CD4-positive, alpha-beta T cell (primary cell): ENCODE data around the gene CCDC9. TPM values are rescaled to one million over a fixed set of nuclear protein-coding genes. Genes with fewer than 3 reads are reported as not detected.
A peak's percentile ranks its signal among the peaks of the same experiment; 100 is the strongest.

Experiments used
- ATAC-seq: fragments of 200-7000 bp; cut with Tn5 transposase; one replicate; pipeline ENCODE4 v1.10.0; 2022; ENCODE audit warnings: mild to moderate bottlenecking; ENCODE audit not compliant: poor library complexity
- CTCF ChIA-PET: fragments of 350-600 bp; sonication (Branson Sonifier 250); formaldehyde crosslinking; loops from one replicate; lab custom pipeline; 2021; ENCODE audit warnings: antibody characterized with exemption, inconsistent platforms; lab: Charles Lee
- POLR2A ChIA-PET: fragments of 350-600 bp; sonication (Branson Sonifier 250); formaldehyde crosslinking; loops from one replicate; lab custom pipeline; 2021; ENCODE audit warnings: antibody characterized with exemption, inconsistent platforms; lab: Charles Lee
- DNase-seq, 14 experiments: peaks; one replicate each; pipeline ENCODE4 v3.0.0-alpha.2; 2013 to 2020; ENCODE audit warnings: mixed read lengths in 2 of 14
- H3K27ac ChIP-seq, 2 donors: one replicate each; pipeline versions ENCODE4 v1.5.1 to v1.7.0; 2013; ENCODE audit warnings: low read length in 2 of 2, low read depth in 1 of 2, mild to moderate bottlenecking in 1 of 2
- H3K27me3 ChIP-seq, 2 experiments: 1 replicate in 1 of 2; 2 replicates in 1 of 2; pipeline versions ENCODE4 v1.6.1 to v1.7.0; 2013; ENCODE audit warnings: low read length in 2 of 2, control low read depth in 1 of 2, mild to moderate bottlenecking in 1 of 2, moderate library complexity in 1 of 2; ENCODE audit not compliant: insufficient read depth in 2 of 2, control insufficient read depth in 1 of 2
- H3K36me3 ChIP-seq: one replicate; pipeline ENCODE4 v1.6.1; 2013; ENCODE audit warnings: low read length, control low read depth; ENCODE audit not compliant: insufficient read depth
- H3K4me1 ChIP-seq: one replicate; pipeline ENCODE4 v1.6.1; 2013; ENCODE audit warnings: low read length, control low read depth; ENCODE audit not compliant: insufficient read depth
- H3K4me3 ChIP-seq: one replicate; pipeline ENCODE4 v1.5.1; 2013; ENCODE audit warnings: mild to moderate bottlenecking, low read length, moderate library complexity
- H3K9me3 ChIP-seq, 2 experiments: 1 replicate in 1 of 2; 2 replicates in 1 of 2; pipeline versions ENCODE4 v1.6.1 to v1.7.0; 2013; ENCODE audit warnings: low read length in 2 of 2, mild to moderate bottlenecking in 2 of 2, control low read depth in 1 of 2, moderate library complexity in 1 of 2; ENCODE audit not compliant: control insufficient read depth in 1 of 2, insufficient read depth in 1 of 2
- H3K27ac Mint-ChIP-seq: one replicate; pipeline ENCODE4 v1.8.0; 2020; ENCODE audit warnings: mixed read lengths
- H3K27me3 Mint-ChIP-seq: one replicate; pipeline ENCODE4 v1.8.0; 2021; ENCODE audit warnings: mixed read lengths
- H3K36me3 Mint-ChIP-seq: one replicate; pipeline ENCODE4 v1.8.0; 2021; ENCODE audit warnings: low read depth, mixed read lengths
- H3K4me1 Mint-ChIP-seq: one replicate; pipeline ENCODE4 v1.8.0; 2021; ENCODE audit warnings: low read depth, mixed read lengths
- H3K4me3 Mint-ChIP-seq: one replicate; pipeline ENCODE4 v1.8.0; 2020; ENCODE audit warnings: mild to moderate bottlenecking, mixed read lengths
- H3K9me3 Mint-ChIP-seq: one replicate; pipeline ENCODE4 v1.8.0; 2020; ENCODE audit warnings: mixed read lengths
- CTCF ChIP-seq: fragments of 200-600 bp; IDR thresholded peaks from one replicate; pipeline ENCODE4 v1.8.0; 2022; ENCODE audit warnings: antibody characterized with exemption, mild to moderate bottlenecking
- intact Hi-C, 2 experiments: fragments of 100-400 bp; cut with DNase I in 1 of 2; cut with micrococcal nuclease in 1 of 2; formaldehyde crosslinking; loops; one replicate each; pipeline versions ENCODE4 v1.15.1 to v1.9.0; 2023 to 2025; cut with DNase I, micrococcal nuclease
- total RNA-seq, 174 experiments: library from RNA in 2 of 174; stranded (reverse) in 2 of 174; gene quantifications; one replicate each; pipeline ENCODE4 v1.2.3 and lab custom pipeline; 2021 to 2026

CCDC9 gene
- total RNA-seq, 2 experiments from 2014 or later: 68.5 to 74.3 TPM

- H3K36me3 Mint-ChIP-seq: peaks cover 46% of the 10 kb centered on the region
- H3K36me3 ChIP-seq: peaks cover 22% of the 10 kb centered on the region
- H3K27me3 Mint-ChIP-seq: no peaks in the 10 kb centered on the region
- DNase-seq (peak; percentile 97 to 100 (median 100)), ATAC-seq (peak; percentile 72)
- TF ChIP-seq CTCF: no peak
- CTCF ChIA-PET: interaction anchor here (0.6 to 2.9 kb wide), 6 partner anchors 10 to 75 kb away, joined by 3 to 10 read pairs (median 3); partner anchors contain the start of gene DHX34
- H3K4me1 Mint-ChIP-seq: peaks cover 28% of the 10 kb centered on the region
- POLR2A ChIA-PET: interaction anchor here (0.7 to 3.1 kb wide), 25 partner anchors 8 to 1719 kb away, joined by 3 to 124 read pairs (median 5); partner anchors contain the start of genes CCDC9, DHX34, GYS1 and KPTN
- peak within 1 kb of the TSS; percentile 100 for H3K4me3 Mint-ChIP-seq
- intact Hi-C loops: loop anchor here (1.0 to 10.0 kb wide), 6 partner anchors 17 to 669 kb away; partner anchors contain the start of genes BICRA (in 1 of the 2), CALM3 (in 1 of the 2), CCDC9 (in 1 of the 2) and DHX34 (in 1 of the 2)
- H3K9me3 Mint-ChIP-seq: no peaks in the 10 kb centered on the region
- peaks cover 24% of the 10 kb centered on the region for H3K4me1 ChIP-seq
- H3K27ac ChIP-seq: peak within 1 kb of the TSS; percentile 92 to 99
- H3K4me3 ChIP-seq: peak within 1 kb of the TSS; percentile 100
- peak within 1 kb of the TSS; percentile 99 for H3K27ac Mint-ChIP-seq
- H3K9me3 ChIP-seq: no peaks in the 10 kb centered on the region
- H3K27me3 ChIP-seq: no peaks in the 10 kb centered on the region
These were observed 18.0 kb downstream of the CCDC9 start, which contains the start of gene INAFM1 for GRCh38 chr19:47274071-47274890. INAFM1 (plus strand) TSS chr19:47274885; CDS start chr19:47274920, 35 bp downstream.

GRCh38 chr19:47274891-47275761 lies 18.8 kb downstream of the CCDC9 start:
- peaks cover 28% of the 10 kb centered on the region for H3K4me1 Mint-ChIP-seq
- Histone ChIP-seq H3K4me3 (peak overlapping the region; percentile 25), H3K36me3 (peaks cover 17% of the 10 kb centered on the region), H3K27me3 (no peaks in the 10 kb centered on the region), H3K4me1 (peaks cover 24% of the 10 kb centered on the region), H3K9me3 (no peaks in the 10 kb centered on the region), H3K27ac (peak overlapping the region in 1 of 2 donors; percentile 41)
- H3K27me3 Mint-ChIP-seq: no peaks in the 10 kb centered on the region
- POLR2A ChIA-PET: interaction anchor here (0.7 to 3.1 kb wide), 18 partner anchors 9 to 1412 kb away, joined by 3 to 124 read pairs (median 8); partner anchors contain the start of genes CCDC9, DHX34, KPTN and SYMPK
- H3K27ac Mint-ChIP-seq: peak overlapping the region; percentile 81
- H3K36me3 Mint-ChIP-seq: peaks cover 37% of the 10 kb centered on the region
- no peaks in the 10 kb centered on the region for H3K9me3 Mint-ChIP-seq
- ATAC-seq: peak; percentile 22
- CTCF ChIA-PET: interaction anchor here (0.6 to 2.9 kb wide), 4 partner anchors 18 to 74 kb away, joined by 3 to 10 read pairs (median 4); partner anchors contain the start of gene DHX34
- intact Hi-C loops: loop anchor here (1.0 to 10.0 kb wide), 6 partner anchors 18 to 670 kb away; partner anchors contain the start of genes BICRA (in 1 of the 2), CALM3 (in 1 of the 2), CCDC9 (in 1 of the 2) and DHX34 (in 1 of the 2)
- no peak for TF ChIP-seq CTCF
- peak in 4 of 14 experiments; percentile 7 to 68 (median 34) for DNase-seq
- H3K4me3 Mint-ChIP-seq: peak overlapping the region; percentile 85
